OCI-LY7 (cell line): Measurements from ENCODE around the gene HEATR3.

Experiments
- EZH2phosphoT487 ChIP-seq: fragments of 200-600 bp; sonication (generic); IDR thresholded peaks from 2 replicates; pipeline ENCODE4 v1.6.1; 2018; ENCODE audit warnings: low read depth, borderline replicate concordance, mild to moderate bottlenecking, mixed run types, antibody characterized with exemption, low read length, moderate library complexity, mixed read lengths
- TF ChIP-seq, protein P1 (sequence below): fragments of 200-600 bp; sonication (generic); conservative IDR thresholded peaks from 2 replicates; pipeline ENCODE4 v1.5.1; 2014; ENCODE audit warnings: mild to moderate bottlenecking, antibody characterized with exemption, low read length, moderate library complexity, mixed read lengths

- TF ChIP-seq EZH2phosphoT487: no peak
- TF ChIP-seq, protein P1, sequence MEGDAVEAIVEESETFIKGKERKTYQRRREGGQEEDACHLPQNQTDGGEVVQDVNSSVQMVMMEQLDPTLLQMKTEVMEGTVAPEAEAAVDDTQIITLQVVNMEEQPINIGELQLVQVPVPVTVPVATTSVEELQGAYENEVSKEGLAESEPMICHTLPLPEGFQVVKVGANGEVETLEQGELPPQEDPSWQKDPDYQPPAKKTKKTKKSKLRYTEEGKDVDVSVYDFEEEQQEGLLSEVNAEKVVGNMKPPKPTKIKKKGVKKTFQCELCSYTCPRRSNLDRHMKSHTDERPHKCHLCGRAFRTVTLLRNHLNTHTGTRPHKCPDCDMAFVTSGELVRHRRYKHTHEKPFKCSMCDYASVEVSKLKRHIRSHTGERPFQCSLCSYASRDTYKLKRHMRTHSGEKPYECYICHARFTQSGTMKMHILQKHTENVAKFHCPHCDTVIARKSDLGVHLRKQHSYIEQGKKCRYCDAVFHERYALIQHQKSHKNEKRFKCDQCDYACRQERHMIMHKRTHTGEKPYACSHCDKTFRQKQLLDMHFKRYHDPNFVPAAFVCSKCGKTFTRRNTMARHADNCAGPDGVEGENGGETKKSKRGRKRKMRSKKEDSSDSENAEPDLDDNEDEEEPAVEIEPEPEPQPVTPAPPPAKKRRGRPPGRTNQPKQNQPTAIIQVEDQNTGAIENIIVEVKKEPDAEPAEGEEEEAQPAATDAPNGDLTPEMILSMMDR: no peak
Observed at GRCh38 chr16:50096791-50097190, 31.0 kb downstream of the HEATR3 start.
